Lung (tissue), 12 donors: ENCODE measurements around the gene CRTC3. TPM values are rescaled to one million over a fixed set of nuclear protein-coding genes. Genes with fewer than 3 reads are reported as not detected.
"Not testable (repeated sequence)": the region's sequence is repeated elsewhere in the genome, so short reads cannot be mapped to it uniquely, and the experiment has no call there.

ENCODE experiments used
- ATAC-seq: fragments of 200-7000 bp; cut with Tn5 transposase; one replicate; pipeline ENCODE4 v1.9.1; 2020; ENCODE audit warnings: moderate number of reproducible peaks; ENCODE audit not compliant: insufficient read depth, low FRiP score
- DNase-seq, 3 donors: peaks; one replicate each; pipeline ENCODE4 v3.0.0-alpha.2; 2013 to 2017
- H3K27ac ChIP-seq, 2 donors: one replicate each; pipeline ENCODE4 v1.5.1; 2013; ENCODE audit warnings: mild to moderate bottlenecking in 2 of 2, moderate library complexity in 2 of 2, control low read depth in 1 of 2, inconsistent platforms in 1 of 2, low read depth in 1 of 2, low read length in 1 of 2
- H3K27me3 ChIP-seq, 3 donors: one replicate each; pipeline ENCODE4 v1.5.1; 2013; ENCODE audit warnings: low read length in 2 of 3; ENCODE audit not compliant: control insufficient read depth in 3 of 3, insufficient read depth in 3 of 3
- H3K36me3 ChIP-seq, 4 donors: one replicate each; pipeline ENCODE4 v1.5.1; 2013; ENCODE audit warnings: low read length in 4 of 4, mild to moderate bottlenecking in 1 of 4, moderate library complexity in 1 of 4; ENCODE audit not compliant: control insufficient read depth in 4 of 4, insufficient read depth in 4 of 4
- H3K4me1 ChIP-seq, 5 donors: one replicate each; pipeline ENCODE4 v1.5.1; 2013; ENCODE audit warnings: low read length in 5 of 5, mild to moderate bottlenecking in 2 of 5, moderate library complexity in 1 of 5; ENCODE audit not compliant: control insufficient read depth in 5 of 5, insufficient read depth in 5 of 5
- H3K4me3 ChIP-seq: one replicate; pipeline ENCODE4 v1.5.1; 2013; ENCODE audit warnings: mild to moderate bottlenecking, control low read depth, moderate library complexity
- H3K9ac ChIP-seq, 2 donors: one replicate each; pipeline ENCODE4 v1.5.1; 2013; ENCODE audit warnings: low read length in 2 of 2, control low read depth in 1 of 2; ENCODE audit not compliant: insufficient read depth in 1 of 2
- H3K9me3 ChIP-seq, 4 donors: one replicate each; pipeline ENCODE4 v1.5.1; 2013; ENCODE audit warnings: low read length in 3 of 4, mild to moderate bottlenecking in 1 of 4, moderate library complexity in 1 of 4; ENCODE audit not compliant: control insufficient read depth in 4 of 4, insufficient read depth in 3 of 4
- CTCF ChIP-seq: IDR thresholded peaks from 2 replicates; pipeline ENCODE4 v1.5.1; 2012; ENCODE audit warnings: mild to moderate bottlenecking; ENCODE audit errors: control extremely low read depth, extremely low read depth
- WGBS, 2 donors: extraction: QIAGEN DNeasy Blood & Tissue Kit; methylation state at CpG; one replicate each; pipeline ENCODE4 v1.1.7; 2013; 5-methylcytosine and 5-hydroxymethylcytosine counted together
- polyA plus RNA-seq, 2 donors: library from polyadenylated mRNA; stranded (reverse); fragments of 200-250 nt; gene quantifications; one replicate each; pipeline ENCODE4 v1.2.1, GENCODE V29; 2013
- total RNA-seq, 2 donors: library from RNA; depleted of rRNA in 1 of 2; stranded (reverse); fragments of >200 nt in 1 of 2; gene quantifications; one replicate each; pipeline ENCODE4 v1.2.1, GENCODE V29; 2014 to 2021
- donor health status: control.
- donor health status: control.
- donor health status: Bipolar disorder and iron deficiency.
- donor health status: healthy.
- donor health status: DM: yes; HTN: yes; CAD: no.

Gene CRTC3
- total and polyA plus RNA-seq, 4 donors, result 12.0 to 47.9 (median 28.2) TPM

- Histone ChIP-seq H3K36me3 (no peaks in the 10 kb centered on the region), H3K27ac (peak overlapping the region; percentile 41 to 84)
- peak; percentile 88 for ATAC-seq
These were observed 130.7 kb downstream of the CRTC3 start for GRCh38 chr15:90660195-90660998.

GRCh38 chr15:90660999-90661330 is 131.2 kb downstream of the CRTC3 start:
- not testable (repeated sequence) for H3K9ac ChIP-seq, H3K9me3 ChIP-seq, H3K36me3 ChIP-seq, H3K4me3 ChIP-seq, DNase-seq, ATAC-seq, H3K4me1 ChIP-seq, H3K27me3 ChIP-seq
- peak overlapping the region in 1 of 2 donors; percentile 84 for H3K27ac ChIP-seq
- 26 to 35% methylated on average over 4 of the region's 4 CpGs for WGBS, 2 donors

More at GRCh38 chr15:90660195-90660998, 130.7 kb downstream of the CRTC3 start:
- TF ChIP-seq CTCF, result no peak
- DNase-seq, result peak in 1 of 3 donors; percentile 17
- WGBS, 2 donors, result 34 to 45% methylated on average over 12 of the region's 12 CpGs
- Histone ChIP-seq H3K9ac (no peak overlapping the region), H3K27me3 (no peaks in the 10 kb centered on the region), H3K4me1 (peaks cover 0 to 3% (median 0%) of the 10 kb centered on the region in 5 donors), H3K9me3 (no peaks in the 10 kb centered on the region), H3K4me3 (no peak overlapping the region)

- DNase-seq, ATAC-seq, H3K27me3 ChIP-seq, H3K27ac ChIP-seq, H3K4me3 ChIP-seq, H3K9ac ChIP-seq, H3K9me3 ChIP-seq, H3K36me3 ChIP-seq, H3K4me1 ChIP-seq: not testable (repeated sequence)
- 91 to 98% methylated on average over 10 of the region's 10 CpGs for WGBS, 2 donors
These were observed 134.3 kb downstream of the CRTC3 start for GRCh38 chr15:90664081-90664461.

GRCh38 chr15:90664650-90665287 is 135.0 kb downstream of the CRTC3 start:
- Histone ChIP-seq H3K4me3 (peak overlapping the region; percentile 54), H3K27ac (peak overlapping the region; percentile 83 to 88), H3K9me3 (no peaks in the 10 kb centered on the region), H3K36me3 (no peaks in the 10 kb centered on the region), H3K4me1 (peaks cover 0 to 3% (median 0%) of the 10 kb centered on the region in 5 donors), H3K27me3 (no peaks in the 10 kb centered on the region), H3K9ac (peak overlapping the region; percentile 59 to 69)
- peak; percentile 17 for ATAC-seq
- DNase-seq, result peak; percentile 64 to 71 (median 70)
- TF ChIP-seq CTCF, result no peak
- 34 to 36% methylated on average over 28 of the region's 28 CpGs for WGBS, 2 donors
